ENCODE results near the gene HMGCLL1.

DNA sequence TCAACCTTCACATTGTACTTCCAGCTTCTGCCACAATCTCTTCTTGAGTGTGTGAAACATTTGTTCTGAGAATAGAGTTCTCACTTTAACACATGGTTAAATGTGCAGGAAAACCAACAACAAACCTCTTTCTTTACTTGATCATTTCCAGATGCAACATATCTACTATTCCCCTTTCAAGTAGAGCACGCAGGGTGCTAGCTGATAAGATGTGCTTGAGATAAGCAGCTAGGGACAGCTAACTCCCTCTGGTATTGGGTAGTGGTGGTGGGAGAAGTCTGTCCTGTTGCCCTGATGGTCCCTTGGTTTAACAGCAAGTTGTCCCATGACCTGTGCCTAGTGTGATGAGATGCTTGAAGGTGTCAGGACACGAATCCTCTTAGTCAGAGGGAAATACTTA lies 15.4 kb upstream of the HMGCLL1 start:
- TF ChIP-seq, protein P1, sequence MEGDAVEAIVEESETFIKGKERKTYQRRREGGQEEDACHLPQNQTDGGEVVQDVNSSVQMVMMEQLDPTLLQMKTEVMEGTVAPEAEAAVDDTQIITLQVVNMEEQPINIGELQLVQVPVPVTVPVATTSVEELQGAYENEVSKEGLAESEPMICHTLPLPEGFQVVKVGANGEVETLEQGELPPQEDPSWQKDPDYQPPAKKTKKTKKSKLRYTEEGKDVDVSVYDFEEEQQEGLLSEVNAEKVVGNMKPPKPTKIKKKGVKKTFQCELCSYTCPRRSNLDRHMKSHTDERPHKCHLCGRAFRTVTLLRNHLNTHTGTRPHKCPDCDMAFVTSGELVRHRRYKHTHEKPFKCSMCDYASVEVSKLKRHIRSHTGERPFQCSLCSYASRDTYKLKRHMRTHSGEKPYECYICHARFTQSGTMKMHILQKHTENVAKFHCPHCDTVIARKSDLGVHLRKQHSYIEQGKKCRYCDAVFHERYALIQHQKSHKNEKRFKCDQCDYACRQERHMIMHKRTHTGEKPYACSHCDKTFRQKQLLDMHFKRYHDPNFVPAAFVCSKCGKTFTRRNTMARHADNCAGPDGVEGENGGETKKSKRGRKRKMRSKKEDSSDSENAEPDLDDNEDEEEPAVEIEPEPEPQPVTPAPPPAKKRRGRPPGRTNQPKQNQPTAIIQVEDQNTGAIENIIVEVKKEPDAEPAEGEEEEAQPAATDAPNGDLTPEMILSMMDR (IDR thresholded peaks at IDR 0.05), result no peak
- TF ChIP-seq POLR2A (IDR thresholded peaks at IDR 0.05) (no peak), POLR2AphosphoS5 (IDR thresholded peaks at IDR 0.05; ENCODE audit: insufficient read depth in 1 of 2, low read depth in 1 of 2) (no peak)

All from vagina (tissue), 2 donors.